ENCODE results near the gene BTBD9. TPM values are rescaled to one million over a fixed set of nuclear protein-coding genes. Genes with fewer than 3 reads are reported as not detected.
A peak's percentile ranks its signal among the peaks of the same experiment; 100 is the strongest.

The BTBD9 gene
- total and polyA plus RNA-seq, 11 donors, result 6.3 to 23.3 (median 19.4) TPM

GRCh38 chr6:38612143-38612965, 27.4 kb downstream of the BTBD9 start:
- DNase-seq (no peak), ATAC-seq (no peak)
- Histone ChIP-seq H3K4me3 (no peak overlapping the region), H3K9me3 (peaks cover 0 to 9% (median 0%) of the 10 kb centered on the region in 12 donors), H3K4me1 (peaks cover 0 to 31% (median 3%) of the 10 kb centered on the region in 12 donors), H3K27me3 (no peaks in the 10 kb centered on the region), H3K27ac (peak overlapping the region in 1 of 12 donors; percentile 12), H3K36me3 (no peaks in the 10 kb centered on the region)
- TF ChIP-seq POLR2A (IDR thresholded peaks at IDR 0.05) (no peak), CTCF (IDR thresholded peaks at IDR 0.05) (no peak)
- intact Hi-C loops (cut with DNase I), result no loop called here
- WGBS, 4 donors, result 89 to 97% (median 94%) methylated on average over 1 of the region's 1 CpG

GRCh38 chr6:38610050-38610625, 29.6 kb downstream of the BTBD9 start:
- ATAC-seq (no peak), DNase-seq (no peak)
- H3K27ac ChIP-seq, result no peak overlapping the region
- H3K9me3 ChIP-seq, result no peaks in the 10 kb centered on the region
- TF ChIP-seq POLR2A (IDR thresholded peaks at IDR 0.05) (no peak), CTCF (IDR thresholded peaks at IDR 0.05) (no peak)
- intact Hi-C loops (cut with DNase I), result no loop called here
- no peak overlapping the region for H3K4me3 ChIP-seq
- H3K36me3 ChIP-seq, result no peaks in the 10 kb centered on the region
- no peaks in the 10 kb centered on the region for H3K27me3 ChIP-seq
- WGBS, 4 donors, result 66 to 71% (median 68%) methylated on average over 6 of the region's 6 CpGs
- H3K4me1 ChIP-seq, result peaks cover 0 to 31% (median 3%) of the 10 kb centered on the region in 12 donors

GRCh38 chr6:38604700-38605099, 35.0 kb downstream of the BTBD9 start:
- no peak overlapping the region for H3K4me3 ChIP-seq
- DNase-seq, result no peak
- peak in 1 of 4 donors; percentile 45 for ATAC-seq
- 48 to 61% (median 54%) methylated on average over 2 of the region's 2 CpGs for WGBS, 4 donors
- TF ChIP-seq POLR2A (IDR thresholded peaks at IDR 0.05) (no peak), CTCF (IDR thresholded peaks at IDR 0.05) (no peak)
- H3K27ac ChIP-seq, result peak overlapping the region in 1 of 12 donors; percentile 7
- H3K4me1 ChIP-seq, result peaks cover 0 to 29% (median 9%) of the 10 kb centered on the region in 12 donors
- no peaks in the 10 kb centered on the region for H3K36me3 ChIP-seq
- H3K27me3 ChIP-seq, result no peaks in the 10 kb centered on the region
- H3K9me3 ChIP-seq, result no peaks in the 10 kb centered on the region
- intact Hi-C loops (cut with DNase I), result loop anchor here in 1 of 10 donors (5.0 kb wide), 1 partner anchor 33 kb away; the partner anchor contains the start of gene BTBD9

GRCh38 chr6:38603966-38604365, 35.8 kb downstream of the BTBD9 start:
- TF ChIP-seq POLR2A (IDR thresholded peaks at IDR 0.05) (no peak), CTCF (IDR thresholded peaks at IDR 0.05) (no peak)
- Histone ChIP-seq H3K27me3 (no peaks in the 10 kb centered on the region), H3K4me3 (no peak overlapping the region), H3K36me3 (no peaks in the 10 kb centered on the region), H3K9me3 (no peaks in the 10 kb centered on the region), H3K4me1 (peaks cover 0 to 34% (median 9%) of the 10 kb centered on the region in 12 donors), H3K27ac (peak overlapping the region in 1 of 12 donors; percentile 23)
- DNase-seq (no peak), ATAC-seq (peak in 2 of 4 donors; percentile 42 to 48)
- 38 to 52% (median 49%) methylated on average over 3 of the region's 3 CpGs for WGBS, 4 donors
- intact Hi-C loops (cut with DNase I), result loop anchor here in 1 of 10 donors (5.0 kb wide), 1 partner anchor 33 kb away; the partner anchor contains the start of gene BTBD9
